ENCODE measurements around the gene ZBTB7B. TPM values are rescaled to one million over a fixed set of nuclear protein-coding genes. Genes with fewer than 3 reads are reported as not detected.

Gene ZBTB7B
- total and polyA plus RNA-seq, 9 of the 15 experiments (the other 6 are each of a cell fraction or from before 2014, with no cell fraction given), result 0.04 to 46.5 (median 15.2) TPM

GRCh38 chr1:154955039-154955717, 47.4 kb upstream of the ZBTB7B start (continued):
- TF ChIP-seq USF2 (CRISPR knock-in tag; IDR thresholded peaks at IDR 0.05), result no peak
- TF ChIP-seq ETV1 (tag; conservative IDR thresholded peaks at IDR 0.05; ENCODE audit: low read depth), result peak; percentile 84
- TF ChIP-seq ZNF24 (IDR thresholded peaks at IDR 0.05), result no peak
- TF ChIP-seq, protein P1, sequence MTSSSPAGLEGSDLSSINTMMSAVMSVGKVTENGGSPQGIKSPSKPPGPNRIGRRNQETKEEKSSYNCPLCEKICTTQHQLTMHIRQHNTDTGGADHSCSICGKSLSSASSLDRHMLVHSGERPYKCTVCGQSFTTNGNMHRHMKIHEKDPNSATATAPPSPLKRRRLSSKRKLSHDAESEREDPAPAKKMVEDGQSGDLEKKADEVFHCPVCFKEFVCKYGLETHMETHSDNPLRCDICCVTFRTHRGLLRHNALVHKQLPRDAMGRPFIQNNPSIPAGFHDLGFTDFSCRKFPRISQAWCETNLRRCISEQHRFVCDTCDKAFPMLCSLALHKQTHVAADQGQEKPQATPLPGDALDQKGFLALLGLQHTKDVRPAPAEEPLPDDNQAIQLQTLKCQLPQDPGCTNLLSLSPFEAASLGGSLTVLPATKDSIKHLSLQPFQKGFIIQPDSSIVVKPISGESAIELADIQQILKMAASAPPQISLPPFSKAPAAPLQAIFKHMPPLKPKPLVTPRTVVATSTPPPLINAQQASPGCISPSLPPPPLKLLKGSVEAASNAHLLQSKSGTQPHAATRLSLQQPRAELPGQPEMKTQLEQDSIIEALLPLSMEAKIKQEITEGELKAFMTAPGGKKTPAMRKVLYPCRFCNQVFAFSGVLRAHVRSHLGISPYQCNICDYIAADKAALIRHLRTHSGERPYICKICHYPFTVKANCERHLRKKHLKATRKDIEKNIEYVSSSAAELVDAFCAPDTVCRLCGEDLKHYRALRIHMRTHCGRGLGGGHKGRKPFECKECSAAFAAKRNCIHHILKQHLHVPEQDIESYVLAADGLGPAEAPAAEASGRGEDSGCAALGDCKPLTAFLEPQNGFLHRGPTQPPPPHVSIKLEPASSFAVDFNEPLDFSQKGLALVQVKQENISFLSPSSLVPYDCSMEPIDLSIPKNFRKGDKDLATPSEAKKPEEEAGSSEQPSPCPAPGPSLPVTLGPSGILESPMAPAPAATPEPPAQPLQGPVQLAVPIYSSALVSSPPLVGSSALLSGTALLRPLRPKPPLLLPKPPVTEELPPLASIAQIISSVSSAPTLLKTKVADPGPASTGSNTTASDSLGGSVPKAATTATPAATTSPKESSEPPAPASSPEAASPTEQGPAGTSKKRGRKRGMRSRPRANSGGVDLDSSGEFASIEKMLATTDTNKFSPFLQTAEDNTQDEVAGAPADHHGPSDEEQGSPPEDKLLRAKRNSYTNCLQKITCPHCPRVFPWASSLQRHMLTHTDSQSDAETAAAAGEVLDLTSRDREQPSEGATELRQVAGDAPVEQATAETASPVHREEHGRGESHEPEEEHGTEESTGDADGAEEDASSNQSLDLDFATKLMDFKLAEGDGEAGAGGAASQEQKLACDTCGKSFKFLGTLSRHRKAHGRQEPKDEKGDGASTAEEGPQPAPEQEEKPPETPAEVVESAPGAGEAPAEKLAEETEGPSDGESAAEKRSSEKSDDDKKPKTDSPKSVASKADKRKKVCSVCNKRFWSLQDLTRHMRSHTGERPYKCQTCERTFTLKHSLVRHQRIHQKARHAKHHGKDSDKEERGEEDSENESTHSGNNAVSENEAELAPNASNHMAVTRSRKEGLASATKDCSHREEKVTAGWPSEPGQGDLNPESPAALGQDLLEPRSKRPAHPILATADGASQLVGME (CRISPR knock-in tag; IDR thresholded peaks at IDR 0.05), result peak; percentile 69; the same call in 1 of the 2 replicates
- peak; percentile 44; the same call in 1 of the 2 replicates for TF ChIP-seq ELF1 (tag; IDR thresholded peaks at IDR 0.05)
- TF ChIP-seq RBM39 (optimal IDR thresholded peaks at IDR 0.05; ENCODE audit: low read depth, low read length), result no peak
- peak; percentile 12; the same call in 1 of the 2 replicates for TF ChIP-seq MAX (CRISPR knock-in tag; IDR thresholded peaks at IDR 0.05)
- TF ChIP-seq CCAR2 (IDR thresholded peaks at IDR 0.05; ENCODE audit: low read depth, low read length), result no peak
- no peak for TF ChIP-seq MEF2D (tag; conservative IDR thresholded peaks at IDR 0.05; ENCODE audit: low read depth)
- no peak for TF ChIP-seq MLX (CRISPR knock-in tag; conservative IDR thresholded peaks at IDR 0.05)
- TF ChIP-seq PKNOX1 (IDR thresholded peaks at IDR 0.05), result 0 out of 2 replicates have a peak, but pooled peaks have one; percentile 21
- TF ChIP-seq ZEB2 (IDR thresholded peaks at IDR 0.05), result peak; percentile 55; the same call in 1 of the 2 replicates
- no peak for TF ChIP-seq STAT5A (IDR thresholded peaks at IDR 0.05; ENCODE audit: borderline replicate concordance, low read length)
- TF ChIP-seq ZNF444 (CRISPR knock-in tag; IDR thresholded peaks at IDR 0.05), result no peak
- TF ChIP-seq BMI1 (IDR thresholded peaks at IDR 0.05; ENCODE audit: low read length), result 0 out of 2 replicates have a peak, but pooled peaks have one; percentile 44

Data from K562 (cell line).